Esophagus muscularis mucosa (tissue), 4 donors: ENCODE results near the gene ZNF474. TPM values are rescaled to one million over a fixed set of nuclear protein-coding genes. Genes with fewer than 3 reads are reported as not detected.
A peak's percentile ranks its signal among the peaks of the same experiment; 100 is the strongest.

Experiments used
- DNase-seq: peaks from one replicate; pipeline ENCODE4 v3.0.0-alpha.2; 2017; ENCODE audit errors: extremely low spot score
- H3K27ac ChIP-seq, 4 donors: fragments of 200-600 bp; sonication (generic); replicated peaks in 1 of 4; 1 replicate in 3 of 4; 2 replicates in 1 of 4; pipeline ENCODE4 v1.5.1; 2016 to 2019; ENCODE audit warnings: mild to moderate bottlenecking in 1 of 4
- H3K27me3 ChIP-seq, 4 donors: fragments of 200-600 bp; sonication (generic); one replicate each; pipeline versions ENCODE4 v1.5.1 to v1.6.0; 2016 to 2019
- H3K36me3 ChIP-seq, 4 donors: fragments of 200-600 bp; sonication (generic); one replicate each; pipeline ENCODE4 v1.5.1; 2016 to 2019
- H3K4me1 ChIP-seq, 4 donors: fragments of 200-600 bp; sonication (generic); one replicate each; pipeline ENCODE4 v1.5.1; 2016 to 2019
- H3K4me3 ChIP-seq, 4 donors: fragments of 200-600 bp; sonication (generic); 1 replicate in 2 of 4; 2 replicates in 2 of 4; pipeline ENCODE4 v1.5.1; 2016 to 2019; ENCODE audit warnings: mild to moderate bottlenecking in 4 of 4, moderate library complexity in 1 of 4
- H3K9me3 ChIP-seq, 4 donors: fragments of 200-600 bp; sonication (generic); 1 replicate in 3 of 4; 2 replicates in 1 of 4; pipeline ENCODE4 v1.5.1; 2016 to 2019
- CTCF ChIP-seq, 3 experiments: fragments of 200-600 bp in 2 of 3; fragments of 450-650 bp in 1 of 3; sonication (generic) in 2 of 3; IDR thresholded peaks; one replicate each; pipeline ENCODE4 v1.5.1; 2017 to 2019; ENCODE audit warnings: antibody characterized with exemption in 3 of 3, mild to moderate bottlenecking in 2 of 3, moderate library complexity in 1 of 3
- EP300 ChIP-seq: sonication (generic); formaldehyde crosslinking; IDR thresholded peaks from one replicate; pipeline ENCODE4 v1.6.1; 2017; ENCODE audit warnings: antibody characterized with exemption
- POLR2A ChIP-seq: fragments of 450-650 bp; IDR thresholded peaks from one replicate; pipeline ENCODE4 v1.6.1; 2017; ENCODE audit warnings: antibody characterized with exemption, moderate library complexity, mild to moderate bottlenecking, low read depth
- POLR2AphosphoS5 ChIP-seq, 2 donors: sonication (generic); formaldehyde crosslinking; IDR thresholded peaks; one replicate each; pipeline ENCODE4 v1.6.1; 2017; ENCODE audit warnings: antibody characterized with exemption in 2 of 2
- WGBS: methylation state at CpG from one replicate; pipeline ENCODE4 v1.1.5; 2018; 5-methylcytosine and 5-hydroxymethylcytosine counted together
- intact Hi-C: fragments of 100-400 bp; cut with DNase I; formaldehyde crosslinking; loops from one replicate; pipeline ENCODE4 v1.15.1; 2023
- total RNA-seq, 4 donors: library from RNA; depleted of rRNA; stranded (reverse); fragments of >200 nt; gene quantifications; one replicate each; pipeline versions ENCODE4 v1.1.0 to v1.2.1, GENCODE V29; 2016

ZNF474 gene
- total RNA-seq, 4 donors from 2014 or later, result 0.33 to 1.8 (median 0.71) TPM; not detected in 1

GRCh38 chr5:122153774-122154173, 24.4 kb downstream of the ZNF474 start:
- intact Hi-C loops, result loop anchor here (10.0 kb wide), 1 partner anchor 189 kb away; the partner anchor contains the start of gene SRFBP1
- Histone ChIP-seq H3K4me1 (peaks cover 3 to 68% (median 62%) of the 10 kb centered on the region in 4 donors), H3K9me3 (no peaks in the 10 kb centered on the region), H3K27ac (peak overlapping the region; percentile 15 to 69 (median 62)), H3K27me3 (no peaks in the 10 kb centered on the region), H3K36me3 (no peaks in the 10 kb centered on the region), H3K4me3 (no peak overlapping the region)
- WGBS, result 97% methylated on average over 4 of the region's 4 CpGs
- TF ChIP-seq CTCF (IDR thresholded peaks at IDR 0.05) (no peak), EP300 (no peak), POLR2AphosphoS5 (IDR thresholded peaks at IDR 0.05) (no peak), POLR2A (no peak)
- peak; percentile 37 for DNase-seq

GRCh38 chr5:122154491-122154890, 25.1 kb downstream of the ZNF474 start:
- 85% methylated on average over 5 of the region's 5 CpGs for WGBS

GRCh38 chr5:122154910-122155309, 25.6 kb downstream of the ZNF474 start:
- intact Hi-C loops, result loop anchor here (10.0 kb wide), 1 partner anchor 190 kb away; the partner anchor contains the start of gene SRFBP1
- TF ChIP-seq CTCF (IDR thresholded peaks at IDR 0.05), result no peak
- peak; percentile 41 to 67 for TF ChIP-seq POLR2AphosphoS5 (IDR thresholded peaks at IDR 0.05)
- Histone ChIP-seq H3K27ac (peak overlapping the region in 3 of 4 donors; percentile 15 to 69 (median 35)), H3K27me3 (no peaks in the 10 kb centered on the region), H3K9me3 (no peaks in the 10 kb centered on the region), H3K4me3 (no peak overlapping the region), H3K4me1 (peaks cover 3 to 56% (median 51%) of the 10 kb centered on the region in 4 donors), H3K36me3 (no peaks in the 10 kb centered on the region)
- 63% methylated on average over 7 of the region's 7 CpGs for whole genome bisulfite sequencing
- no peak for DNase-seq

More at GRCh38 chr5:122154491-122154890, 25.1 kb downstream of the ZNF474 start:
- H3K4me3 ChIP-seq, result no peak overlapping the region
- TF ChIP-seq EP300 (no peak), CTCF (IDR thresholded peaks at IDR 0.05) (no peak), POLR2AphosphoS5 (IDR thresholded peaks at IDR 0.05) (no peak), POLR2A (no peak)
- intact Hi-C loops, result loop anchor here (10.0 kb wide), 1 partner anchor 190 kb away; the partner anchor contains the start of gene SRFBP1
- peaks cover 3 to 61% (median 55%) of the 10 kb centered on the region in 4 donors for H3K4me1 ChIP-seq
- H3K27me3 ChIP-seq, result no peaks in the 10 kb centered on the region
- H3K27ac ChIP-seq, result peak overlapping the region in 2 of 4 donors; percentile 35 to 69
- no peaks in the 10 kb centered on the region for H3K36me3 ChIP-seq
- no peaks in the 10 kb centered on the region for H3K9me3 ChIP-seq
- no peak for DNase-seq

GRCh38 chr5:122155546-122155945, 26.2 kb downstream of the ZNF474 start:
- no peaks in the 10 kb centered on the region for H3K36me3 ChIP-seq
- peak overlapping the region in 3 of 4 donors; percentile 15 to 69 (median 35) for H3K27ac ChIP-seq
- no peak for DNase-seq
- H3K4me3 ChIP-seq, result no peak overlapping the region
- 75% methylated on average over 3 of the region's 3 CpGs for WGBS
- intact Hi-C loops, result loop anchor here (10.0 kb wide), 1 partner anchor 191 kb away; the partner anchor contains the start of gene SRFBP1
- H3K9me3 ChIP-seq, result no peaks in the 10 kb centered on the region
- H3K27me3 ChIP-seq, result no peaks in the 10 kb centered on the region
- TF ChIP-seq EP300 (no peak), POLR2AphosphoS5 (IDR thresholded peaks at IDR 0.05) (no peak), CTCF (IDR thresholded peaks at IDR 0.05) (no peak), POLR2A (no peak)
- H3K4me1 ChIP-seq, result peaks cover 3 to 51% (median 45%) of the 10 kb centered on the region in 4 donors
